ENCODE data around the gene CPA4.
"Not testable (repeated sequence)": the region's sequence is repeated elsewhere in the genome, so short reads cannot be mapped to it uniquely, and the experiment has no call there.

The CPA4 gene, protein sequence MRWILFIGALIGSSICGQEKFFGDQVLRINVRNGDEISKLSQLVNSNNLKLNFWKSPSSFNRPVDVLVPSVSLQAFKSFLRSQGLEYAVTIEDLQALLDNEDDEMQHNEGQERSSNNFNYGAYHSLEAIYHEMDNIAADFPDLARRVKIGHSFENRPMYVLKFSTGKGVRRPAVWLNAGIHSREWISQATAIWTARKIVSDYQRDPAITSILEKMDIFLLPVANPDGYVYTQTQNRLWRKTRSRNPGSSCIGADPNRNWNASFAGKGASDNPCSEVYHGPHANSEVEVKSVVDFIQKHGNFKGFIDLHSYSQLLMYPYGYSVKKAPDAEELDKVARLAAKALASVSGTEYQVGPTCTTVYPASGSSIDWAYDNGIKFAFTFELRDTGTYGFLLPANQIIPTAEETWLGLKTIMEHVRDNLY

DNA sequence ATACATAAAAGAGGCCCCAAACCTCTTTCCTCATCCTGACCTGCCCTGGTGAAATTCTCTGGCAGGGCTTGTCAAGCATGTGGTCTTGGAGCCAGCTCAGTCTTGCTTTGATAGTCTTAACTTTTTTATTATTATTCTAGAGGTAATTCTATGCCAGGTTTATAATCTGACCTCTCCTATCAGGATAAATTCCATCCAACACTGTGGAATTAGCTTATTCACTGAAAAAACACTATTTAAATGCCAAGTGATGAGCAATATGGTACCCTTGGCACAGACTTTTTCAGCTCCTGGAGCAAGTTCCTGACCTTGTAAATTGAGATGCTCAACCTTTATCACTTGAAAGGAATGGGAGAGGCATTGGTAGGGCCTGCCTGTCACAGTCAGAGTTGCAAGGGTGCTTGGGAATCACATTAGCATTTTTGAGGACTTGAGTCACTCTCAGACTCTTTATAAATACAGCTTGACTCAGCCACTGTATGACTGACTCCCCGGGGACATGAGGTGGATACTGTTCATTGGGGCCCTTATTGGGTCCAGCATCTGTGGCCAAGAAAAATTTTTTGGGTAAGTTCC is at the start of gene CPA4:
Gene CPA4 (plus strand): TSS at position 480 of the 576 bp plus-strand sequence. CDS start 20 bp downstream, at position 500.
- Mint-ChIP-seq H3K36me3 (ENCODE audit: low read depth) (peaks cover 3% of the 10 kb centered on the region), H3K27me3 (ENCODE audit: low read depth) (peaks cover 3% of the 10 kb centered on the region), H3K4me3 (no peak within 1 kb of the TSS)

DNA sequence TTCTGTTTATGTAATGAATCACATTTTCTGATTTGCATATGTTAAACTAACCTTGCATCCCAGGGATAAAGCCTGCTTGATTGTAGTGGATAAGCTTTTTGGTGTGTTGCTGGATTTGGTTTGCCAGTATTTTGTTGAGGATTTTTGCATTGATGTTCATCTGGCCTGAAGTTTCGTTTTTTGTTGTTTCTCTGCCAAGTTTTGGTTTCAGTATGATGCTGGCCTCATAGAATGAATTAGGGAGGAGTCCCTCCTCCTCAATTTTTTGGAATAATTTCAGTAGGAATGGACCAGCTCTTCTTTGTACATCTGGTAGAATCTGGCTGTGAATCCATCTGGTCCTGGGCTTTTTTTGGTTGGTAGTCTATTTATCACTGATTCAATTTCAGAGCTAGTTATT is 49.5 kb upstream of the CPA4 start:
- H3K36me3 Mint-ChIP-seq (ENCODE audit: low read depth); H3K4me3 Mint-ChIP-seq; H3K27me3 Mint-ChIP-seq (ENCODE audit: low read depth): not testable (repeated sequence)
- Mint-ChIP-seq H3K27ac (peak overlapping the region; percentile 26 to 78 (median 78)), H3K4me1 (peaks cover 17% of the 10 kb centered on the region), H3K9me3 (peaks cover 36% of the 10 kb centered on the region)

More for the DNA sequence above, at the start of gene CPA4:
- peaks cover 46% of the 10 kb centered on the region for H3K4me1 Mint-ChIP-seq
- TF ChIP-seq, protein P1, sequence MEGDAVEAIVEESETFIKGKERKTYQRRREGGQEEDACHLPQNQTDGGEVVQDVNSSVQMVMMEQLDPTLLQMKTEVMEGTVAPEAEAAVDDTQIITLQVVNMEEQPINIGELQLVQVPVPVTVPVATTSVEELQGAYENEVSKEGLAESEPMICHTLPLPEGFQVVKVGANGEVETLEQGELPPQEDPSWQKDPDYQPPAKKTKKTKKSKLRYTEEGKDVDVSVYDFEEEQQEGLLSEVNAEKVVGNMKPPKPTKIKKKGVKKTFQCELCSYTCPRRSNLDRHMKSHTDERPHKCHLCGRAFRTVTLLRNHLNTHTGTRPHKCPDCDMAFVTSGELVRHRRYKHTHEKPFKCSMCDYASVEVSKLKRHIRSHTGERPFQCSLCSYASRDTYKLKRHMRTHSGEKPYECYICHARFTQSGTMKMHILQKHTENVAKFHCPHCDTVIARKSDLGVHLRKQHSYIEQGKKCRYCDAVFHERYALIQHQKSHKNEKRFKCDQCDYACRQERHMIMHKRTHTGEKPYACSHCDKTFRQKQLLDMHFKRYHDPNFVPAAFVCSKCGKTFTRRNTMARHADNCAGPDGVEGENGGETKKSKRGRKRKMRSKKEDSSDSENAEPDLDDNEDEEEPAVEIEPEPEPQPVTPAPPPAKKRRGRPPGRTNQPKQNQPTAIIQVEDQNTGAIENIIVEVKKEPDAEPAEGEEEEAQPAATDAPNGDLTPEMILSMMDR (IDR thresholded peaks at IDR 0.05; ENCODE audit: unreplicated experiment in 3 of 3): no peak
- H3K27ac Mint-ChIP-seq: peak within 1 kb of the TSS; percentile 10 to 83 (median 61)
- H3K9me3 Mint-ChIP-seq: no peaks in the 10 kb centered on the region

DNA sequence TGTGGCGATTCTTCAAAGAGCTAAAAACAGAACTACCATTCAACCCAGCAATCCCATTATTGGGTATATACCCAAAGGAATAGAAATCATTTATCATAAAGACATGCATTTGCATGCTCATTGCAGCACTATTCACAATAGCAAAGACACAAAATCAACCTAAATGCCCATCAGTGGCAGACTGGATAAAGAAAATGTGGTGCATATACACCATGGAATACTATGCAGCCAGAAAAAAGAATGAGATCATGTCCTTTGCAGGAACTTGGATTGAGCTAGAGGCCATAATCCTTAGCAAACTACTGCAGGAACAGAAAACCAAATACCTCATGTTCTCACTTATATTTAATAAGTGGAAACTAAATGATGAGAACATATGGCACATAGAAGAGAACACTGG is 46.5 kb upstream of the CPA4 start:
- Mint-ChIP-seq H3K9me3 (peaks cover 51% of the 10 kb centered on the region), H3K4me1 (peaks cover 17% of the 10 kb centered on the region)
- H3K27ac Mint-ChIP-seq; H3K4me3 Mint-ChIP-seq; H3K27me3 Mint-ChIP-seq (ENCODE audit: low read depth); H3K36me3 Mint-ChIP-seq (ENCODE audit: low read depth): not testable (repeated sequence)

DNA sequence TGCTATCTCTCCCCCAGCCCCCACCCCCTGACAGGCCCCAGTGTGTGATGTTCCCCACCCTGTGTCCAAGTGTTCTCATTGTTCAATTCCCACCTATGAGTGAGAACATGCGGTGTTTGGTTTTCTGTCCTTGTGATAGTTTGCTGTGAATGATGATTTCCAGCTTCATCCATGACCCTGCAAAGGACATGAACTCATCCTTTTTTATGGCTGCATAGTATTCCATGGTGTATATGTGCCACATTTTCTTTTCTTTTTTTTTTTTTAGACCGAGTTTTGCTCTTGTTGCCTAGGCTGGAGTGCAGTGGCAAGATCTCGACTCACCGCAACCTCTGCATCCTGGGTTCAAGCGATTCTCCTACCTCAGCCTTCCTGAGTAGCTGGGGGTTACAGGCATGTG is 44.1 kb upstream of the CPA4 start:
- H3K27ac Mint-ChIP-seq; H3K4me3 Mint-ChIP-seq; H3K4me1 Mint-ChIP-seq; H3K36me3 Mint-ChIP-seq (ENCODE audit: low read depth); H3K27me3 Mint-ChIP-seq (ENCODE audit: low read depth): not testable (repeated sequence)
- H3K9me3 Mint-ChIP-seq: peaks cover 71% of the 10 kb centered on the region

DNA sequence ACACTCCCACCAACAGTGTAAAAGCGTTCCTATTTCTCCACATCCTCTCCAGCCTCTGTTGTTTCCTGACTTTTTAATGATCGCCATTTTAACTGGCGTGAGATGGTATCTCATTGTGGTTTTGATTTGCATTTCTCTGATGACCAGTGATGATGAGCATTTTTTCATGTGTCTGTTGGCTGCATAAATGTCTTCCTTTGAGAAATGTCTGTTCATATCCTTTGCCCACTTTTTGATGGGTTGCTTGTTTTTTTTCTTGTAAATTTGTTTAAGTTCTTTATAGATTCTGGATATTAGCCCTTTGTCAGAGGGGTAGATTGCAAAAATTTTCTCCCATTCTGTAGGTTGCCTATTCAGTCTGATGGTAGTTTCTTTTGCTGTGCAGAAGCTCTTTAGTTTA is 43.3 kb upstream of the CPA4 start:
- H3K4me1 Mint-ChIP-seq; H3K36me3 Mint-ChIP-seq (ENCODE audit: low read depth); H3K27me3 Mint-ChIP-seq (ENCODE audit: low read depth); H3K4me3 Mint-ChIP-seq; H3K27ac Mint-ChIP-seq: not testable (repeated sequence)
- peaks cover 70% of the 10 kb centered on the region for H3K9me3 Mint-ChIP-seq

DNA sequence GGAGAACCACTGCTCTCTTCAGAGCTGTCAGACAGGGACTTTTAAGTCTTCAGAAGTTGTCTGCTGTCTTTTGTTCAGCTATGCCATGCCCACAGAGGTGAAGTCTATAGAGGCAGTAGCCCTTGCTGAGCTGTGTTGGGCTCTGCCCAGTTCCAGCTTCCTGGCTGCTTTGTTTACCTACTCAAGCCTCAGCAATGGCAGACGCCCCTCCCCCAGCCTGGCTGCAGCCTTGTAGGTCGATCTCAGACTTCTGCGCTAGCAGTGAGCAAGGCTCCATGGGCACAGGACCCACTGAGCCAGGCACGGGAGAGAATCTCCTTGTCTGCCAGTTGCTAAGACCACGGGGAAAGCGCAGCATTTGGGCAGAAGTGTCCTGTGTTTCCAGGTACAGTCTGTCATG is 38.4 kb upstream of the CPA4 start:
- H3K9me3 Mint-ChIP-seq: peaks cover 63% of the 10 kb centered on the region
- TF ChIP-seq, protein P1 (IDR thresholded peaks at IDR 0.05; ENCODE audit: unreplicated experiment in 3 of 3): no peak
- no peak overlapping the region for H3K27ac Mint-ChIP-seq
- no peaks in the 10 kb centered on the region for H3K27me3 Mint-ChIP-seq (ENCODE audit: low read depth)
- H3K4me1 Mint-ChIP-seq: no peaks in the 10 kb centered on the region
- H3K4me3 Mint-ChIP-seq: no peak overlapping the region
- peaks cover 8% of the 10 kb centered on the region for H3K36me3 Mint-ChIP-seq (ENCODE audit: low read depth)

DNA sequence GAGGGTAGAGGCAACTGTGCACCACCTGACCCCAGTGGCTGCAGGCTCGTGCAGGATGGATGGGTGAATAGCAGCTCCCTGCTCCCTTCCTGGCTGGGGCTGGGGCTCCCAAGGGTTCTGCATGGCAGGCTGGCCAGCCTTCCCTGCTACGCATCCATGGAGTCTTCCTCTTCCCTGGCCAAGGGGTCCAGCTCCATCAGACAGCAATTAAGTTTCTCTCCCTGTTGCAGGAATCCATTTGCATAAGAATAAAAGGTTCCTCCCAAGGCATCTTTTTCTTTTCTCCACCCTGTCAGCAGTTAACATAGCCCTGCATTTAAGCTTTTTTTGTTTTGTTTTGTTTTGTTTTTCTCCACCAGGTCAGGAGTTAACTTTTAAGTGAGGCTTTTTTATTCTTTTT is 36.3 kb upstream of the CPA4 start:
- Mint-ChIP-seq H3K27me3 (ENCODE audit: low read depth) (no peaks in the 10 kb centered on the region), H3K9me3 (peaks cover 47% of the 10 kb centered on the region), H3K4me3 (no peak overlapping the region), H3K4me1 (no peaks in the 10 kb centered on the region), H3K27ac (no peak overlapping the region), H3K36me3 (ENCODE audit: low read depth) (peaks cover 8% of the 10 kb centered on the region)
- TF ChIP-seq, protein P1 (IDR thresholded peaks at IDR 0.05; ENCODE audit: unreplicated experiment in 3 of 3): no peak

DNA sequence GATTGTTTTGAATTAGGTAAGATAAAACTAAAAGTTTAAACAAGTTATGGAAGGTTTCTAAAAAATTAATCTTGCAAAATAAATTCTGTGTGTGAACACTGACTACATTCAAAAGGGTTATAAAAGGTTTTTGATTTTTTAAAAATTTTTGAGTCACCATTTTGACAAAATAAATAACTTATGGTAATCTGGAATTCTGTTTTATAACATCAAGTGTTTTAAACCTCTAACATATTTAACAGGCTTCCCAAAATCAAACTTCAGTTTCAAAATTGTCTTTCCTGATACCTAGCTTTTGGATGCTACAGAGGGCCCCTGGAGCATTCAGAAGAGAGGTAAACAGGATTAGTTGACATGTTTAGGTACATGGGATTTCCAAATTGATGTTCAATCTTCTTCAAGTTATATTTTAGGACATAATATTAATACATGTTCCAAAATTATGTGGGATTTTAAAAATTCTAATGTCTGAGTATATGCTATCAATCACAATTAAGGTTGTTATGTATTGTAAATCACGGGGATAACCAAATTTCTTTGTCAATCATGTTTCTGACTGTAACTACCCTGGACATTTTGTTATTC is 34.4 kb upstream of the CPA4 start:
- Mint-ChIP-seq H3K4me1 (peaks cover 13% of the 10 kb centered on the region), H3K4me3 (no peak overlapping the region), H3K9me3 (peaks cover 39% of the 10 kb centered on the region), H3K27me3 (ENCODE audit: low read depth) (no peaks in the 10 kb centered on the region), H3K27ac (no peak overlapping the region), H3K36me3 (ENCODE audit: low read depth) (peaks cover 5% of the 10 kb centered on the region)
- TF ChIP-seq, protein P1 (IDR thresholded peaks at IDR 0.05; ENCODE audit: unreplicated experiment in 3 of 3): no peak

Measured in nephron (organoid).